Neural cell (in vitro differentiated cells): ENCODE results near the gene OR13A1. TPM values are rescaled to one million over a fixed set of nuclear protein-coding genes. Genes with fewer than 3 reads are reported as not detected.
"Not testable (repeated sequence)": the region's sequence is repeated elsewhere in the genome, so short reads cannot be mapped to it uniquely, and the experiment has no call there.

ENCODE experiments used
- H2AFZ ChIP-seq: fragments of 200-600, 300-800 bp; sonication (generic), shearing (Covaris generic); 2 replicates; pipeline ENCODE4 v1.6.0; 2014; ENCODE audit warnings: low read depth, mild to moderate bottlenecking, antibody characterized with exemption, low read length, moderate library complexity
- H3F3A ChIP-seq: fragments of 200-600 bp; shearing (Covaris generic); 2 replicates; pipeline ENCODE4 v1.6.1; 2016; ENCODE audit warnings: mild to moderate bottlenecking, moderate library complexity, mixed read lengths, antibody characterized with exemption, low read length; ENCODE audit not compliant: insufficient read depth, poor library complexity, severe bottlenecking
- H3K27ac ChIP-seq: fragments of 200-600, 300-800 bp; sonication (generic), shearing (Covaris generic); 2 replicates; pipeline ENCODE4 v1.5.1; 2014; ENCODE audit warnings: mild to moderate bottlenecking, low read length, moderate library complexity
- H3K27me3 ChIP-seq: fragments of 300-800, 200-600 bp; sonication (generic), shearing (Covaris generic); 2 replicates; pipeline ENCODE4 v1.6.0; 2014; ENCODE audit warnings: mild to moderate bottlenecking, low read depth, low read length, moderate library complexity; ENCODE audit not compliant: insufficient read depth
- H3K36me3 ChIP-seq: fragments of 300-800, 200-600 bp; sonication (generic), shearing (Covaris generic); 2 replicates; pipeline ENCODE4 v1.5.1; 2014; ENCODE audit warnings: mild to moderate bottlenecking, antibody characterized with exemption, low read length, moderate library complexity; ENCODE audit not compliant: insufficient read depth
- H3K4me2 ChIP-seq: fragments of 300-800, 200-600 bp; sonication (generic), shearing (Covaris generic); 2 replicates; pipeline ENCODE4 v1.6.0; 2014; ENCODE audit warnings: mild to moderate bottlenecking, low read length
- H3K4me3 ChIP-seq: fragments of 300-800, 200-600 bp; sonication (generic), shearing (Covaris generic); 2 replicates; pipeline ENCODE4 v1.5.1; 2014; ENCODE audit warnings: mild to moderate bottlenecking, low read length, moderate library complexity
- H3K79me2 ChIP-seq: fragments of 200-600 bp; shearing (Covaris generic); replicated peaks from 2 replicates; pipeline ENCODE4 v1.6.0; 2014; ENCODE audit warnings: mild to moderate bottlenecking, low read length, moderate library complexity; ENCODE audit not compliant: insufficient read depth
- H3K9ac ChIP-seq: fragments of 300-800, 200-600 bp; sonication (generic), shearing (Covaris generic); 2 replicates; pipeline ENCODE4 v1.6.1; 2016; ENCODE audit warnings: mild to moderate bottlenecking, low read length, mixed read lengths
- H3K9me2 ChIP-seq: fragments of 200-600 bp; shearing (Covaris generic); 2 replicates; pipeline ENCODE4 v1.6.1; 2016; ENCODE audit warnings: mild to moderate bottlenecking, low read length, mixed read lengths; ENCODE audit not compliant: insufficient read depth
- H3K9me3 ChIP-seq: fragments of 200-600, 300-800 bp; sonication (generic), shearing (Covaris generic); 2 replicates; pipeline ENCODE4 v1.6.1; 2016; ENCODE audit warnings: mild to moderate bottlenecking, mixed run types, low read length, moderate library complexity, mixed read lengths
- H4K20me1 ChIP-seq: fragments of 200-600 bp; shearing (Covaris generic); 2 replicates; pipeline ENCODE4 v1.6.1; 2016; ENCODE audit warnings: mild to moderate bottlenecking, mixed run types; ENCODE audit not compliant: insufficient read depth
- CTCF ChIP-seq: fragments of 450-650 bp; IDR thresholded peaks from 2 replicates; pipeline ENCODE4 v1.5.1; 2014; ENCODE audit warnings: antibody characterized with exemption, mild to moderate bottlenecking, moderate library complexity; ENCODE audit not compliant: poor library complexity, severe bottlenecking
- EP300 ChIP-seq: fragments of 450-650 bp; conservative IDR thresholded peaks from 2 replicates; pipeline ENCODE4 v1.6.1; 2014; ENCODE audit warnings: antibody characterized with exemption, mild to moderate bottlenecking, moderate library complexity; ENCODE audit not compliant: poor library complexity, severe bottlenecking
- EZH2 ChIP-seq: fragments of 200-600, 300-800 bp; shearing (Covaris generic), sonication (generic); IDR thresholded peaks from 2 replicates; pipeline ENCODE4 v1.6.1; 2014; ENCODE audit warnings: antibody characterized with exemption, low read length, borderline replicate concordance, mild to moderate bottlenecking; ENCODE audit not compliant: insufficient read depth, poor library complexity, severe bottlenecking
- MXI1 ChIP-seq: fragments of 450-650 bp; conservative IDR thresholded peaks from 2 replicates; pipeline ENCODE4 v1.6.1; 2014; ENCODE audit warnings: antibody characterized with exemption, mild to moderate bottlenecking; ENCODE audit not compliant: poor library complexity, severe bottlenecking
- POLR2AphosphoS5 ChIP-seq: IDR thresholded peaks from 2 replicates; pipeline ENCODE4 v1.6.1; 2012
- RAD21 ChIP-seq: fragments of 450-650 bp; conservative IDR thresholded peaks from 2 replicates; pipeline ENCODE4 v1.6.1; 2014; ENCODE audit warnings: antibody characterized with exemption, mild to moderate bottlenecking, moderate library complexity
- SMC3 ChIP-seq: fragments of 450-650 bp; conservative IDR thresholded peaks from 2 replicates; pipeline ENCODE4 v1.6.1; 2014; ENCODE audit warnings: antibody characterized with exemption, mild to moderate bottlenecking, moderate library complexity; ENCODE audit not compliant: poor library complexity
- TAF1 ChIP-seq: IDR thresholded peaks from 2 replicates; pipeline ENCODE4 v1.6.1; 2012; ENCODE audit warnings: low read depth
- polyA plus RNA-seq: library from polyadenylated mRNA; depleted of rRNA; stranded (reverse); fragments of >200 nt; gene quantifications from 2 replicates; pipeline ENCODE4 v1.2.3, GENCODE V29; 2014
- TF ChIP-seq, protein P1 (sequence below): IDR thresholded peaks from 2 replicates; pipeline ENCODE4 v1.6.1; 2012; ENCODE audit warnings: borderline replicate concordance

Gene OR13A1
- polyA plus RNA-seq, 1 donor from 2014 or later, result 0.11 TPM

- H3K9me2 ChIP-seq, result no peaks in the 10 kb centered on the region
- H3K27ac ChIP-seq, result no peak overlapping the region
- TF ChIP-seq RAD21 (no peak), CTCF (no peak), MXI1 (no peak), SMC3 (no peak), EZH2 (no peak), EP300 (no peak), TAF1 (no peak), POLR2AphosphoS5 (no peak)
- TF ChIP-seq, protein P1, sequence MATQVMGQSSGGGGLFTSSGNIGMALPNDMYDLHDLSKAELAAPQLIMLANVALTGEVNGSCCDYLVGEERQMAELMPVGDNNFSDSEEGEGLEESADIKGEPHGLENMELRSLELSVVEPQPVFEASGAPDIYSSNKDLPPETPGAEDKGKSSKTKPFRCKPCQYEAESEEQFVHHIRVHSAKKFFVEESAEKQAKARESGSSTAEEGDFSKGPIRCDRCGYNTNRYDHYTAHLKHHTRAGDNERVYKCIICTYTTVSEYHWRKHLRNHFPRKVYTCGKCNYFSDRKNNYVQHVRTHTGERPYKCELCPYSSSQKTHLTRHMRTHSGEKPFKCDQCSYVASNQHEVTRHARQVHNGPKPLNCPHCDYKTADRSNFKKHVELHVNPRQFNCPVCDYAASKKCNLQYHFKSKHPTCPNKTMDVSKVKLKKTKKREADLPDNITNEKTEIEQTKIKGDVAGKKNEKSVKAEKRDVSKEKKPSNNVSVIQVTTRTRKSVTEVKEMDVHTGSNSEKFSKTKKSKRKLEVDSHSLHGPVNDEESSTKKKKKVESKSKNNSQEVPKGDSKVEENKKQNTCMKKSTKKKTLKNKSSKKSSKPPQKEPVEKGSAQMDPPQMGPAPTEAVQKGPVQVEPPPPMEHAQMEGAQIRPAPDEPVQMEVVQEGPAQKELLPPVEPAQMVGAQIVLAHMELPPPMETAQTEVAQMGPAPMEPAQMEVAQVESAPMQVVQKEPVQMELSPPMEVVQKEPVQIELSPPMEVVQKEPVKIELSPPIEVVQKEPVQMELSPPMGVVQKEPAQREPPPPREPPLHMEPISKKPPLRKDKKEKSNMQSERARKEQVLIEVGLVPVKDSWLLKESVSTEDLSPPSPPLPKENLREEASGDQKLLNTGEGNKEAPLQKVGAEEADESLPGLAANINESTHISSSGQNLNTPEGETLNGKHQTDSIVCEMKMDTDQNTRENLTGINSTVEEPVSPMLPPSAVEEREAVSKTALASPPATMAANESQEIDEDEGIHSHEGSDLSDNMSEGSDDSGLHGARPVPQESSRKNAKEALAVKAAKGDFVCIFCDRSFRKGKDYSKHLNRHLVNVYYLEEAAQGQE, result no peak
- no peak overlapping the region for H2AFZ ChIP-seq
- H4K20me1 ChIP-seq, result no peaks in the 10 kb centered on the region
- H3F3A ChIP-seq, result no peaks in the 10 kb centered on the region
- H3K4me2 ChIP-seq, result no peak overlapping the region
- no peaks in the 10 kb centered on the region for H3K9me3 ChIP-seq
- no peak overlapping the region for H3K4me3 ChIP-seq
- no peak overlapping the region for H3K9ac ChIP-seq
- no peaks in the 10 kb centered on the region for H3K27me3 ChIP-seq
- no peaks in the 10 kb centered on the region for H3K36me3 ChIP-seq
- H3K79me2 ChIP-seq, result no peaks in the 10 kb centered on the region
Observed at GRCh38 chr10:45302573-45302972, 12.8 kb downstream of the OR13A1 start.

GRCh38 chr10:45298341-45298955 lies 17.0 kb downstream of the OR13A1 start:
- H3K9me2 ChIP-seq, H3K36me3 ChIP-seq, H3K9me3 ChIP-seq, H3K9ac ChIP-seq, H3K27me3 ChIP-seq, H3F3A ChIP-seq, H3K27ac ChIP-seq, H3K4me3 ChIP-seq, H3K79me2 ChIP-seq, H3K4me2 ChIP-seq, H4K20me1 ChIP-seq, H2AFZ ChIP-seq: not testable (repeated sequence)

- H3F3A ChIP-seq, result no peaks in the 10 kb centered on the region
- H3K27ac ChIP-seq, result no peak overlapping the region
- H3K27me3 ChIP-seq, result no peaks in the 10 kb centered on the region
- no peak overlapping the region for H2AFZ ChIP-seq
- no peaks in the 10 kb centered on the region for H3K9me2 ChIP-seq
- H3K9me3 ChIP-seq, result no peaks in the 10 kb centered on the region
- no peaks in the 10 kb centered on the region for H4K20me1 ChIP-seq
- no peaks in the 10 kb centered on the region for H3K79me2 ChIP-seq
- no peak overlapping the region for H3K4me3 ChIP-seq
- no peak overlapping the region for H3K9ac ChIP-seq
- H3K4me2 ChIP-seq, result no peak overlapping the region
- TF ChIP-seq RAD21 (no peak), EP300 (no peak), POLR2AphosphoS5 (no peak)
- no peaks in the 10 kb centered on the region for H3K36me3 ChIP-seq
Observed at GRCh38 chr10:45294681-45295080, 20.7 kb downstream of the OR13A1 start.
